ENCODE measurements around the gene NAPEPLD. TPM values are rescaled to one million over a fixed set of nuclear protein-coding genes. Genes with fewer than 3 reads are reported as not detected.
"Not testable (repeated sequence)": the region's sequence is repeated elsewhere in the genome, so short reads cannot be mapped to it uniquely, and the experiment has no call there.

The NAPEPLD gene
- total RNA-seq (8.3 TPM), polyA plus RNA-seq (7.4 TPM)
- long read RNA-seq, donor 1, full-length matches to known transcripts, result 1 of 1 reads
- long read RNA-seq, donor 1, partial matches to known transcripts, result 0 of 1 reads
- long read RNA-seq, donor 1, other reads (novel, unspliced or antisense), result 0 of 1 reads
- long read RNA-seq, donor 2, result 0 reads
- long read RNA-seq, donor 3, full-length matches to known transcripts, result 4 of 4 reads
- long read RNA-seq, donor 3, partial matches to known transcripts, result 0 of 4 reads
- long read RNA-seq, donor 3, other reads (novel, unspliced or antisense), result 0 of 4 reads
- long read RNA-seq, donor 4, partial matches to known transcripts, result 0 of 1 reads
- long read RNA-seq, donor 4, other reads (novel, unspliced or antisense), result 0 of 1 reads
- long read RNA-seq, donor 5, full-length matches to known transcripts, result 4 of 9 reads
- long read RNA-seq, donor 5, partial matches to known transcripts, result 5 of 9 reads
- long read RNA-seq, donor 5, other reads (novel, unspliced or antisense), result 0 of 9 reads
- long read RNA-seq, donor 6, partial matches to known transcripts, result 0 of 4 reads
- long read RNA-seq, donor 6, other reads (novel, unspliced or antisense), result 0 of 4 reads
- long read RNA-seq, donor 7, partial matches to known transcripts, result 0 of 3 reads
- long read RNA-seq, donor 7, other reads (novel, unspliced or antisense), result 0 of 3 reads
- long read RNA-seq, donor 8, result 0 reads
- long read RNA-seq, donor 9, full-length matches to known transcripts, result 2 of 2 reads
- long read RNA-seq, donor 9, partial matches to known transcripts, result 0 of 2 reads
- long read RNA-seq, donor 9, other reads (novel, unspliced or antisense), result 0 of 2 reads
- long read RNA-seq, donor 10, partial matches to known transcripts, result 0 of 2 reads
- long read RNA-seq, donor 10, other reads (novel, unspliced or antisense), result 0 of 2 reads

DNA sequence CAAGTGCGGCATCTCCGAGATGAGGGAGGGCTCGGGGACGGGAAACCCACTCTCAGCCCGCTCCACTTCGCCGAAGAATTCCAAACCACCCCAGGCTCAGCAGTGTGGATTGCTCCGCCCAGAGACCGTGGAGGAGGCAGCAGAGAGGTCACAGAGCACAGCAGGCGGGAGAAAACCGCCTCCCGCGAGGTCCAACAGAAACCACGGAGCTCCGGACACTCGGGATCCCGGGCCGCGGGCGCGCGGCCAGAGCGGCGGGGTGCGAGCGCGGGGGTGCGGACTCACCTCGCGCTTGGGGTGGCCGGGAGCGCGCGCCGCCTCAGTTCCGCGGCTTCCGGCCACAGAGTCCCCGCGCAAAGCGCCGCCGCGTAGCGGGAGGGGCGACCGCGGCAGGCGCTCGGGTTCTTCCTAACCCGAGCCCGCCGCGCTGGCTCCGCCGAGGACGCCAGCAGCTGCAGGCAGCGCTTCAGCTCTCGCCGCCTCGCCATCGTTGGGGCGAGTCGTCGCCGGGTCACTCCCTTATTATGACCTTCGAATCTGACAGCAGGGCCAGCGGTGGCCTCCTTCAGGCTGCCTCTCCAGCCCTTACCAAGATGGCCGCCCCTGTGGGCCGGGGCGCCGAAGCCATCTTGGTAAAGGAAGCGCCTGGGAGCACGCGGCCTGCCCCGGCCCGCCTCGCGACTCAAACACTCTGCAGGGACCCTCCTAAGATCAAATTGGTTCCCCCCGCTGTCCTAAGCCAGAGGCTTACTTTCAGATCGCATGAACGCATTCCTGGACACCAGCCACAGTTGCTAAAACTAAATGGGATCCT is at the start of gene NAPEPLD:
NAPEPLD (minus strand) TSS at position 106 of the 814 bp plus-strand sequence. CDS start 20,323 bp downstream, outside the sequence.
- peak; percentile 77 to 95 (median 83) for DNase-seq (ENCODE audit: low read depth in 6 of 9, low spot score in 9 of 9)
- Histone ChIP-seq H3K9me3 (ENCODE audit: control insufficient read depth in 2 of 2, insufficient read depth in 1 of 2, low read length in 1 of 2) (peaks cover 0 to 4% of the 10 kb centered on the region in 2 donors), H3K4me3 (ENCODE audit: low read length in 2 of 2) (peak within 1 kb of the TSS; percentile 68 to 96), H3K36me3 (ENCODE audit: control insufficient read depth in 2 of 2, insufficient read depth in 2 of 2, low read length in 1 of 2) (no peaks in the 10 kb centered on the region), H3K27ac (ENCODE audit: low read depth in 1 of 2, low read length in 1 of 2) (peak within 1 kb of the TSS; percentile 93 to 95), H3K4me1 (ENCODE audit: control insufficient read depth in 2 of 2, insufficient read depth in 2 of 2, low read length in 2 of 2) (peaks cover 6 to 8% of the 10 kb centered on the region in 2 donors), H3K27me3 (ENCODE audit: control insufficient read depth in 2 of 2, insufficient read depth in 1 of 2, low read length in 1 of 2) (no peaks in the 10 kb centered on the region)
- WGBS, result 3% methylated on average over 82 of the region's 82 CpGs

DNA sequence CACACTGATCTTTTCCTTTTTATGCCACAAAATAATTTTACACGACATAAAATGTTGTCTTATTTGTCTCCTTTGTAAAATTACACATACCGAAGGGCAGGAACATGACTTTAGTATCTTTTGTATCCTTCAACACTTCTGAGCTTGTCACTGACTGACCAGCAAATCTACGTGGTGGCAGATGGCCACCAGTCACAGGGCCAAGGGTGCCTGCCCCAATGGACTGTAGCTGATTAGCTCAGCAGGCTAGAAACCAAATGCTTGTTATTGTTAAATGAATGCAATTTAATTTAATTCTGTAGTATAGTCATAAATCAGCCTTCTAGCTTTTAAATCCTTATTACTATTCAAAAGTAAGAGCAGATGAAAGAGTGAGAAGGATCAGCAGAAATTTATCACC is 49.2 kb upstream of the NAPEPLD start:
- 96% methylated on average over 3 of the region's 3 CpGs for WGBS
- H3K4me1 ChIP-seq (ENCODE audit: control insufficient read depth in 2 of 2, insufficient read depth in 2 of 2, low read length in 2 of 2); H3K4me3 ChIP-seq (ENCODE audit: low read length in 2 of 2): not testable (repeated sequence)

DNA sequence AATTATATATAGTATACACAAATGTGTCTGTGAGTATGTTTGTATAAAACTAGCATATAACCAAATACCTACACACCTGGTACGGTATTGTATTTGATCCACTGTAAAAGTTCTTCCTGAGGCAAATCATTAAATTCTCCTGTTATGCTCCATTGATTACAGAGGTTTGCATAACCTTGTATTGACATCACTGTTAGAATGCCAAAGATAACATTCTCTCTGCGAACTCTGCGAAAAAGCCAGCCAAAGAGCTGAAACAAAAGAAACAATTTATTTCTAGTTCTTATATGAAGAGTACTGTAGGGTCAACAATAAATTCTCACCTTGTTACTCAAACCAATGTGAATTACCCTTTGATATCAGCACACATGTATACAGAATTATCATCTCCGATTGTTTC is 46.5 kb upstream of the NAPEPLD start:
- H3K27me3 ChIP-seq (ENCODE audit: control insufficient read depth in 2 of 2, insufficient read depth in 1 of 2, low read length in 1 of 2); H3K36me3 ChIP-seq (ENCODE audit: control insufficient read depth in 2 of 2, insufficient read depth in 2 of 2, low read length in 1 of 2); H3K9me3 ChIP-seq (ENCODE audit: control insufficient read depth in 2 of 2, insufficient read depth in 1 of 2, low read length in 1 of 2); DNase-seq (ENCODE audit: low read depth in 6 of 9, low spot score in 9 of 9); H3K4me1 ChIP-seq (ENCODE audit: control insufficient read depth in 2 of 2, insufficient read depth in 2 of 2, low read length in 2 of 2); H3K4me3 ChIP-seq (ENCODE audit: low read length in 2 of 2); H3K27ac ChIP-seq (ENCODE audit: low read depth in 1 of 2, low read length in 1 of 2): not testable (repeated sequence)
- 95% methylated on average over 4 of the region's 4 CpGs for WGBS

More for the DNA sequence above, 49.2 kb upstream of the NAPEPLD start:
- not testable (repeated sequence) for H3K27me3 ChIP-seq (ENCODE audit: control insufficient read depth in 2 of 2, insufficient read depth in 1 of 2, low read length in 1 of 2); H3K9me3 ChIP-seq (ENCODE audit: control insufficient read depth in 2 of 2, insufficient read depth in 1 of 2, low read length in 1 of 2); DNase-seq (ENCODE audit: low read depth in 6 of 9, low spot score in 9 of 9); H3K27ac ChIP-seq (ENCODE audit: low read depth in 1 of 2, low read length in 1 of 2); H3K36me3 ChIP-seq (ENCODE audit: control insufficient read depth in 2 of 2, insufficient read depth in 2 of 2, low read length in 1 of 2)

DNA sequence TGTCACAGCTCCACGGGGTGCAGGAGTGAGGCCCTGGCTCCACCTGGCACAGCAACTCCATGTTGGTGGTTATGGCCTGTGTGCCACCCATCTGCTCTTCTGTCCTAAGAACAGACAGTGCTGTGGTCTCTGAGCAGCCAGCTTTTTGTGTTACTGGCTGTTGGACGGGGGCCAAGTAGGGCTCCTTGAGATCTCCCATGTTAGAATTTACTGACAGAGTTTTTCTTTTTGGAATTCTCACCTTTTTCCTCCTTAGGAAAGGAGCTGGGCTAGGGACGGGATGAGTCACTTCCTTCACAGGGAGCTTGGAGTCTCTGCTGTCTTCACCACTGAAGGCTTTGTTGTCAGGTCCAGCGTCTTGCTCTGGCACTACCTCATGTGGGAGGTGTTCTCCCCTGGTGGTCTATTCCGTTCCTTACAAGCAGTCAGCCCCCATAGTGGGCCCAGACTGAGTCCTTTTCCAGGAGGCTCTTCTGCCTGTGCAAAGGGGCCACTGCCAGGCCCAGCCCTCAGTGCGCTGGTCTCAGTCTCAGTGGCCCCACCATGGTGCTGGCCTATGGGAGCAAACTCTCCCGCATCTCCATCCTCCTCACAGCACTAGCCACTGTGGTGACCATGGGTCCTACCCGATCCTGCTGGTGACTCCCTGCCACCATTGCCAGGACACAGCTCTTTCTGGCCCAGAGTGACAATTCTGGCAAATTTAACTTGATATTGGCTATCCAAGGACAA is 23.7 kb upstream of the NAPEPLD start:
- not testable (repeated sequence) for H3K27me3 ChIP-seq (ENCODE audit: control insufficient read depth in 2 of 2, insufficient read depth in 1 of 2, low read length in 1 of 2); H3K9me3 ChIP-seq (ENCODE audit: control insufficient read depth in 2 of 2, insufficient read depth in 1 of 2, low read length in 1 of 2); H3K27ac ChIP-seq (ENCODE audit: low read depth in 1 of 2, low read length in 1 of 2); H3K4me3 ChIP-seq (ENCODE audit: low read length in 2 of 2); H3K36me3 ChIP-seq (ENCODE audit: control insufficient read depth in 2 of 2, insufficient read depth in 2 of 2, low read length in 1 of 2); H3K4me1 ChIP-seq (ENCODE audit: control insufficient read depth in 2 of 2, insufficient read depth in 2 of 2, low read length in 2 of 2); DNase-seq (ENCODE audit: low read depth in 6 of 9, low spot score in 9 of 9)
- WGBS, result 90% methylated on average over 8 of the region's 8 CpGs

DNA sequence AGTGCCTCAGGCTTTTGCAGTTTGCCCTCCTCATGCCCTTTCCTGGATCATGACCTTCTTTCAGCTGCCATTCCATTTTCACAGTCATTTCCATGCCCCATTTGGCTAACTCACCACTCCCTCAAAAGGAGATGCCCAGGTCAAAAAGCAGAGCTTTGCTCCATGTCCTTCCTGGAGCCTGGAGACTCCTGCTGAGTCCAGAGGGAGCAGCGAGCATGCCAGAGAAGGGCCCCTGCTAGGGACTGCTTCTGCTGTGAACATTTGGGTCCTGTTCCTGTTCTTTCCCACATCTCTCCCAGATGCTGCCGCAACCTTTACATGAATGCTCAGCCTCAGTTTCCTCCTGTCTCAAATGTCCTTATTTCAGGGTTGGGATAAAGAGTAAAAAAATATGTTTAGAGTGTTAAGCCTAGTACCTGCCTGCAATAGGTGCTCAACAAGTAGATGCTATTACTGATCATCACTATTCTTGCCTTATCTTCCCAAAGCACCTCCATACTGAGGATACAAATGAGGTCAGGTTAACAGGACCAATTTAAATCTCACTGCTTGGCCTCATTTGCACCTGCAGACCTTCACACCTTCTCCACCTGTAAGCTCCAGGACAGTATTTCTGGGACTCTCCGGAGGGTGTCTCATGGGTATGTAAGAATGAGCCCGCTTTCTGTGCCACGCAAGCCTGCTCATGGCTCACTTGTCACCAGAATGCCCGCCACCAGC is 23.0 kb upstream of the NAPEPLD start:
- H3K27me3 ChIP-seq (ENCODE audit: control insufficient read depth in 2 of 2, insufficient read depth in 1 of 2, low read length in 1 of 2); H3K4me3 ChIP-seq (ENCODE audit: low read length in 2 of 2); H3K9me3 ChIP-seq (ENCODE audit: control insufficient read depth in 2 of 2, insufficient read depth in 1 of 2, low read length in 1 of 2); H3K27ac ChIP-seq (ENCODE audit: low read depth in 1 of 2, low read length in 1 of 2); H3K36me3 ChIP-seq (ENCODE audit: control insufficient read depth in 2 of 2, insufficient read depth in 2 of 2, low read length in 1 of 2); DNase-seq (ENCODE audit: low read depth in 6 of 9, low spot score in 9 of 9); H3K4me1 ChIP-seq (ENCODE audit: control insufficient read depth in 2 of 2, insufficient read depth in 2 of 2, low read length in 2 of 2): not testable (repeated sequence)
- 94% methylated on average over 6 of the region's 6 CpGs for WGBS

DNA sequence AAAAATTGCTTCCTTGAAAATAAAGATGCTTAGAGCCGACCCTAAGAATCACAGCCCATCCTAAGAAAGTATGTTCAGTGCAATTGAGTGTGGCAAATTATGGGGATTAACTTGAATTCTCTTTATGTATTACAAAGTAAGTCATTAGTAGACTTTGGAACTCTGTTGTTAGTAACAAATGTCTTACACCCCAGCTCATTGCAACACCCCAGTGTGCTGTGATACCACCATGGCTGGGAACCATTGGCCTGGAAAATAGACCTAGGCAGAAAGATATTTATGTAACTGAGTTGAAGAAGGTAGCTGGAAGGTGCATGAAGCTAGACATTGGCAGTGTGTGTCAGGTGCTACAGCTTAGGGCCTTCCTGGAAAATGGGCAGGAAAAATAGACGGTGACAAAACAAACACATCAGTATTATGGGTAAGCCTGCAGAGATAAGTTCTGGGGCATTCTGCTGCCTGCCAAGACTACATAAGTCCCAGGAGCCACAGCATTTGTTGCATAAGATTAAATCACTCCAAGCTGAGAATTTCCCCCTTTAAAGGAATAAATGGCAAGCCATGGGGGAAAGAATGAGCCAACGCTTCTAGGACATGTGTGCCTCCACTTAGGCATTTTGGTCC is 18.1 kb upstream of the NAPEPLD start:
- H3K27me3 ChIP-seq (ENCODE audit: control insufficient read depth in 2 of 2, insufficient read depth in 1 of 2, low read length in 1 of 2); H3K36me3 ChIP-seq (ENCODE audit: control insufficient read depth in 2 of 2, insufficient read depth in 2 of 2, low read length in 1 of 2); H3K9me3 ChIP-seq (ENCODE audit: control insufficient read depth in 2 of 2, insufficient read depth in 1 of 2, low read length in 1 of 2); H3K4me1 ChIP-seq (ENCODE audit: control insufficient read depth in 2 of 2, insufficient read depth in 2 of 2, low read length in 2 of 2); H3K27ac ChIP-seq (ENCODE audit: low read depth in 1 of 2, low read length in 1 of 2); DNase-seq (ENCODE audit: low read depth in 6 of 9, low spot score in 9 of 9); H3K4me3 ChIP-seq (ENCODE audit: low read length in 2 of 2): not testable (repeated sequence)
- 98% methylated on average over 3 of the region's 3 CpGs for WGBS

DNA sequence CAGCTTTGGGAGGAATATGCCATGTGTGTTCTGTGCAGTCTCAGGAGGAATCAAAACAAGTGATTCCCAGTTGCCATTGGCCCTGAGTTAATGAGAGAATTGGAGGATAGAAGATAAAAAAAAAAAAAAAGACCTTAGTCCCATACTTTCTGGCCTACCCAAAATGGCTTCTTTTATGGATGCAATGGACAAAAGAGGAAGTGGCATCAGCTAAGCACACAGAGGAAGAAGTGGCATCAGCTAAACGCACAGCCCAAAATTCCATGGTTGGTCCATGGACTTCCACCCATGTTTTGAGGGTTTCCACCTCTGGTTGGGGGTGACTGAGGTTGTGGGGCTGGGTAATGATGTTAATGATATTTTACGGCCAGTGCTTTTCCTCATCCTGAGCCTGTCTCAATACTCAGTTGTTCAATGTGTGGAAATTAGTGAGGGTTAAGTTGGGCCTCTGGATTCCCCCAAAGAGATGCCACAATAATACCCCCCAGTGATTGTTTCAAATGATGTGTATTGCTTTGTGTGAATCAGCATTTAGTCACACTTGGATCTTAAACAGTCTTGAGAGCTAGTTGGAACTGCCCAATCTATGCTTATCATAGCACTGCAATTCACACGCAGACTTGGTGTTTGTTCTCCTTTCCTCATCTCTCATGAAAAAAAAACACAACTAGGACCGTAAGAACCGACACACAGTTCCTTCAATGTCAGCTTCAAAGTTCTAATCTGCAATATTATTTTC is 14.4 kb upstream of the NAPEPLD start:
- not testable (repeated sequence) for H3K4me3 ChIP-seq (ENCODE audit: low read length in 2 of 2); DNase-seq (ENCODE audit: low read depth in 6 of 9, low spot score in 9 of 9); H3K36me3 ChIP-seq (ENCODE audit: control insufficient read depth in 2 of 2, insufficient read depth in 2 of 2, low read length in 1 of 2); H3K27me3 ChIP-seq (ENCODE audit: control insufficient read depth in 2 of 2, insufficient read depth in 1 of 2, low read length in 1 of 2); H3K27ac ChIP-seq (ENCODE audit: low read depth in 1 of 2, low read length in 1 of 2); H3K4me1 ChIP-seq (ENCODE audit: control insufficient read depth in 2 of 2, insufficient read depth in 2 of 2, low read length in 2 of 2); H3K9me3 ChIP-seq (ENCODE audit: control insufficient read depth in 2 of 2, insufficient read depth in 1 of 2, low read length in 1 of 2)
- 94% methylated on average over 5 of the region's 5 CpGs for WGBS
